HL-60/S4 treated with retinoic acid at 250 ng/mL for 4 days and 3 days (cell line): ENCODE measurements around the gene LHFPL4.
"Not testable (repeated sequence)": the region's sequence is repeated elsewhere in the genome, so short reads cannot be mapped to it uniquely, and the experiment has no call there.

Source experiments
- in situ Hi-C: fragments of 300-500 bp; cut with MboI; formaldehyde crosslinking; loops from 2 replicates; pipeline ENCODE4 v1.7.0; 2022; ENCODE audit warnings: low sequenced_read_pairs

Gene LHFPL4

GRCh38 chr3:9542182-9542581, 11.4 kb downstream of the LHFPL4 start:
- in situ Hi-C loops = no loop called here

- in situ Hi-C loops = no loop called here
Observed at GRCh38 chr3:9536212-9536611, 17.4 kb downstream of the LHFPL4 start.

- in situ Hi-C loops = no loop called here
Observed at GRCh38 chr3:9534429-9534828, 19.2 kb downstream of the LHFPL4 start.

- in situ Hi-C loops = no loop called here
Observed at GRCh38 chr3:9525078-9525477, 28.5 kb downstream of the LHFPL4 start.

GRCh38 chr3:9514956-9515355, 38.7 kb downstream of the LHFPL4 start:
- in situ Hi-C loops = no loop called here

GRCh38 chr3:9514306-9514705, 39.3 kb downstream of the LHFPL4 start:
- in situ Hi-C loops = no loop called here

GRCh38 chr3:9512456-9513045, 41.1 kb downstream of the LHFPL4 start:
- in situ Hi-C loops = no loop called here

- in situ Hi-C loops = no loop called here
Observed at GRCh38 chr3:9508781-9509180, 44.8 kb downstream of the LHFPL4 start.

GRCh38 chr3:9507586-9508578, 45.7 kb downstream of the LHFPL4 start:
- in situ Hi-C loops = no loop called here

GRCh38 chr3:9503283-9503682, 50.3 kb downstream of the LHFPL4 start:
- in situ Hi-C loops = no loop called here

GRCh38 chr3:9501226-9501625, 52.4 kb downstream of the LHFPL4 start:
- in situ Hi-C loops = no loop called here

GRCh38 chr3:9500108-9501050, 53.2 kb downstream of the LHFPL4 start:
- in situ Hi-C loops = no loop called here

- in situ Hi-C loops = no loop called here
Observed at GRCh38 chr3:9499455-9500107, 54.0 kb downstream of the LHFPL4 start.

GRCh38 chr3:9498781-9499180, 54.8 kb downstream of the LHFPL4 start:
- in situ Hi-C loops = no loop called here

GRCh38 chr3:9497821-9498565, 55.6 kb downstream of the LHFPL4 start:
- in situ Hi-C loops = no loop called here

GRCh38 chr3:9496893-9497292, 56.7 kb downstream of the LHFPL4 start:
- in situ Hi-C loops = no loop called here

- in situ Hi-C loops = not testable (repeated sequence)
Observed at GRCh38 chr3:9494036-9494435, 59.6 kb downstream of the LHFPL4 start.

GRCh38 chr3:9491506-9491905, 62.1 kb downstream of the LHFPL4 start:
- in situ Hi-C loops = no loop called here

GRCh38 chr3:9485248-9485647, 68.4 kb downstream of the LHFPL4 start:
- in situ Hi-C loops = no loop called here

- in situ Hi-C loops = no loop called here
Observed at GRCh38 chr3:9480265-9480664, 73.4 kb downstream of the LHFPL4 start.
